ENCODE data around the gene ITPRIPL2. TPM values are rescaled to one million over a fixed set of nuclear protein-coding genes. Genes with fewer than 3 reads are reported as not detected.

ITPRIPL2 gene
- total and polyA plus RNA-seq, 2 of the 13 experiments (the other 11 are each of a cell fraction or from before 2014, with no cell fraction given), result 5.9 to 12.6 TPM

GRCh38 chr16:19094542-19095365, 19.0 kb upstream of the ITPRIPL2 start (continued):
- TF ChIP-seq THAP8 (CRISPR knock-in tag; IDR thresholded peaks at IDR 0.05; ENCODE audit: borderline replicate concordance) (no peak), LRRFIP1 (CRISPR knock-in tag; conservative IDR thresholded peaks at IDR 0.05) (no peak), ZNF136 (CRISPR knock-in tag; IDR thresholded peaks at IDR 0.05; ENCODE audit: low read depth) (no peak)

GRCh38 chr16:19095654-19096053, 18.1 kb upstream of the ITPRIPL2 start:
- TF ChIP-seq FOSL2 (CRISPR knock-in tag; IDR thresholded peaks at IDR 0.05), result 0 out of 2 replicates have a peak, but pooled peaks have one; percentile 46
- no peak for TF ChIP-seq MXI1 (IDR thresholded peaks at IDR 0.05; ENCODE audit: borderline replicate concordance, low read depth, low read length)
- 0 out of 2 replicates have a peak, but pooled peaks have one; percentile 32 for TF ChIP-seq TP53 (CRISPR knock-in tag; conservative IDR thresholded peaks at IDR 0.05)
- no peak for TF ChIP-seq GATAD1 (CRISPR knock-in tag; IDR thresholded peaks at IDR 0.05)
- 0 out of 2 replicates have a peak, but pooled peaks have one; percentile 18 for TF ChIP-seq ZMYM2 (CRISPR knock-in tag; IDR thresholded peaks at IDR 0.05)
- TF ChIP-seq ZNF484 (CRISPR knock-in tag; IDR thresholded peaks at IDR 0.05; ENCODE audit: borderline replicate concordance, low read depth), result no peak
- no peak for TF ChIP-seq TFDP1 (CRISPR knock-in tag; IDR thresholded peaks at IDR 0.05; ENCODE audit: borderline replicate concordance)
- no peak for TF ChIP-seq ZNF207 (IDR thresholded peaks at IDR 0.05; ENCODE audit: borderline replicate concordance)
- no peak for TF ChIP-seq ZNF317 (CRISPR knock-in tag; IDR thresholded peaks at IDR 0.05)
- no peak for TF ChIP-seq DNMT1 (CRISPR knock-in tag; IDR thresholded peaks at IDR 0.05)
- TF ChIP-seq THAP8 (CRISPR knock-in tag; IDR thresholded peaks at IDR 0.05; ENCODE audit: borderline replicate concordance), result no peak
- TF ChIP-seq MIER2 (CRISPR knock-in tag; IDR thresholded peaks at IDR 0.05), result no peak
- no peak for TF ChIP-seq HOXA5 (CRISPR knock-in tag; IDR thresholded peaks at IDR 0.05)
- TF ChIP-seq TGIF2 (CRISPR knock-in tag; IDR thresholded peaks at IDR 0.05), result no peak
- DNase-seq (ENCODE audit: low spot score) (no peak), ATAC-seq (no peak), FAIRE-seq (no peak)
- Histone ChIP-seq H3K27ac (ENCODE audit: extremely low read length, insufficient read depth, low read length) (no peak overlapping the region), H2AFZ (ENCODE audit: low read length) (no peak overlapping the region), H3K27me3 (ENCODE audit: control insufficient read depth in 1 of 2, insufficient read depth in 2 of 2, low read length in 2 of 2) (no peaks in the 10 kb centered on the region), H3K79me2 (ENCODE audit: insufficient read depth, low read length) (no peaks in the 10 kb centered on the region), H4K20me1 (ENCODE audit: insufficient read depth, low read length) (no peaks in the 10 kb centered on the region), H3K9me3 (ENCODE audit: low read length) (0 out of 2 replicates have a peak, but pooled peaks cover 4% of the 10 kb centered on the region), H3K36me3 (replicated peaks in 1 of 2; ENCODE audit: control insufficient read depth in 1 of 2, insufficient read depth in 2 of 2, low read length in 2 of 2) (no peaks in the 10 kb centered on the region), H3K9ac (ENCODE audit: insufficient read depth, low read depth, low read length) (no peak overlapping the region), H3K4me3 (replicated peaks in 1 of 3; ENCODE audit: insufficient read depth in 1 of 3, low read depth in 2 of 3, low read length in 3 of 3) (no peak overlapping the region), H3K4me2 (ENCODE audit: low read depth, low read length) (no peak overlapping the region), H3K4me1 (ENCODE audit: insufficient read depth, low read length) (peaks cover 40% of the 10 kb centered on the region)
- WGBS (ENCODE audit: low lambda C conversion rate), result 63% methylated on average over 5 of the region's 5 CpGs
- ChIA-PET CTCF (ENCODE audit: low intra/inter-chr PET ratio, low total read pairs) (interaction anchor here (1.3 kb wide), 1 partner anchor 9 kb away, joined by 5 read pairs; no protein-coding TSS in a partner anchor), POLR2A (interaction anchor here (0.7 to 4.9 kb wide), 9 partner anchors 9 to 460 kb away, joined by 3 to 239 read pairs (median 10); partner anchors contain the start of genes ARL6IP1, COQ7, ITPRIPL2 and RPS15A)
- no TSS peak for BruUV-seq (replicated peaks)
- in situ Hi-C loops (cut with HindIII; ENCODE audit: extremely low pct_ligation_motif_present, low pct_unique_long_range_greater_than_20kb), result no loop called here
- intact Hi-C loops (cut with micrococcal nuclease; ENCODE audit: unreplicated experiment), result no loop called here

Data from HepG2 (cell line).